ENCODE results near the gene LSMEM2.

DNA sequence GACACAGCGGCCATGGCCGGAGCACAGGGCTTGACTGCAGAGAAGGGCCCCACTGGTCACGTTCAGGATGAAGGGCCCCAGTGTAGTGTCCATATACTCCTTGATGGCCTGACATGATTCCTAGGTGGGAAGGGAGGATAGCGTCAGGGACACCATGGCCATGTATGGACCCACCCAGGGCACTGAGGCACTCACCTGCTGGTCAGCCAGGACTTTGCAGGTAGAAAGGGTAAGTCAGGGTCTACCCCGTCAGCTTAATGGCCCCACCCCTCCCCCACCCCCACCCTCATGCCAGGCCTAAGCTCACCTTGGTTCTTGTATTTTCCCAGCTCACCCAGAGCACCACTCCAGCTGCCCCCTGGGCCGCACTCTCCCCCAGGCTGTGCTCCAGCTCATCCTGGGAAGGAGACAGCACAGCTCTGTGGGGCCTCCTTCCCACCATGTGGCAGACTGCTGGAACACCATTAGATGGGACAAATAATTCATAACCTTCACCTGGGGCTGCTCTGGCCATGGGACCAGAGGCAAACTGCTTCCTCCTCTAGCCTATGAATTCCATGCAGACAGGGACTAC, 21.9 kb downstream of the LSMEM2 start:
- TF ChIP-seq, protein P1, sequence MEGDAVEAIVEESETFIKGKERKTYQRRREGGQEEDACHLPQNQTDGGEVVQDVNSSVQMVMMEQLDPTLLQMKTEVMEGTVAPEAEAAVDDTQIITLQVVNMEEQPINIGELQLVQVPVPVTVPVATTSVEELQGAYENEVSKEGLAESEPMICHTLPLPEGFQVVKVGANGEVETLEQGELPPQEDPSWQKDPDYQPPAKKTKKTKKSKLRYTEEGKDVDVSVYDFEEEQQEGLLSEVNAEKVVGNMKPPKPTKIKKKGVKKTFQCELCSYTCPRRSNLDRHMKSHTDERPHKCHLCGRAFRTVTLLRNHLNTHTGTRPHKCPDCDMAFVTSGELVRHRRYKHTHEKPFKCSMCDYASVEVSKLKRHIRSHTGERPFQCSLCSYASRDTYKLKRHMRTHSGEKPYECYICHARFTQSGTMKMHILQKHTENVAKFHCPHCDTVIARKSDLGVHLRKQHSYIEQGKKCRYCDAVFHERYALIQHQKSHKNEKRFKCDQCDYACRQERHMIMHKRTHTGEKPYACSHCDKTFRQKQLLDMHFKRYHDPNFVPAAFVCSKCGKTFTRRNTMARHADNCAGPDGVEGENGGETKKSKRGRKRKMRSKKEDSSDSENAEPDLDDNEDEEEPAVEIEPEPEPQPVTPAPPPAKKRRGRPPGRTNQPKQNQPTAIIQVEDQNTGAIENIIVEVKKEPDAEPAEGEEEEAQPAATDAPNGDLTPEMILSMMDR (IDR thresholded peaks at IDR 0.05 in 2 of 3, conservative IDR thresholded peaks at IDR 0.05 in 1 of 3; ENCODE audit: insufficient read depth in 2 of 3, low read depth in 1 of 3, low read length in 3 of 3), result no peak
- TF ChIP-seq KLF1 (tag; IDR thresholded peaks at IDR 0.05) (no peak), RBM15 (IDR thresholded peaks at IDR 0.05; ENCODE audit: insufficient read depth, low read length) (no peak), NFIC (IDR thresholded peaks at IDR 0.05) (no peak), JUN (IDR thresholded peaks at IDR 0.05; ENCODE audit: borderline replicate concordance, low read depth, low read length) (no peak), JUN (CRISPR knock-in tag; IDR thresholded peaks at IDR 0.05; ENCODE audit: borderline replicate concordance) (no peak), CEBPB (tag; IDR thresholded peaks at IDR 0.05) (no peak), NR3C1 (CRISPR knock-in tag; IDR thresholded peaks at IDR 0.05) (no peak), RNF2 (IDR thresholded peaks at IDR 0.05) (no peak), ZNF133 (CRISPR knock-in tag; IDR thresholded peaks at IDR 0.05) (no peak)
